GM23338 (cell line): ENCODE measurements around the gene CACNB3. TPM values are rescaled to one million over a fixed set of nuclear protein-coding genes. Genes with fewer than 3 reads are reported as not detected.

Source experiments
- ATAC-seq: fragments of 200-7000 bp; cut with Tn5 transposase; 3 replicates; pipeline ENCODE4 v1.9.1; 2020
- DNase-seq: peaks from one replicate; pipeline ENCODE4 v3.0.0-alpha.2; 2015; ENCODE audit warnings: low spot score
- H2AFZ ChIP-seq: fragments of 200-600 bp; sonication (generic); 2 replicates; pipeline ENCODE4 v1.8.0; 2016; ENCODE audit warnings: antibody characterized with exemption, mild to moderate bottlenecking, moderate library complexity
- H3F3A ChIP-seq: fragments of 200-600 bp; sonication (generic); replicated peaks from 2 replicates; pipeline ENCODE4 v1.8.0; 2017; ENCODE audit warnings: antibody characterized with exemption, mixed run types, low read depth
- H3K27ac ChIP-seq: fragments of 200-600 bp; sonication (generic); 2 replicates; pipeline ENCODE4 v1.6.1; 2016; ENCODE audit warnings: low read depth
- H3K27me3 ChIP-seq: fragments of 200-600 bp; sonication (generic); 2 replicates; pipeline ENCODE4 v1.8.0; 2016; ENCODE audit warnings: mild to moderate bottlenecking, mixed run types, moderate library complexity; ENCODE audit not compliant: insufficient read depth
- H3K36me3 ChIP-seq: fragments of 200-600 bp; sonication (generic); 2 replicates; pipeline ENCODE4 v1.8.0; 2016; ENCODE audit warnings: mild to moderate bottlenecking; ENCODE audit not compliant: insufficient read depth
- H3K4me1 ChIP-seq: fragments of 200-600 bp; sonication (generic); 2 replicates; pipeline ENCODE4 v1.8.0; 2016; ENCODE audit warnings: mild to moderate bottlenecking, moderate library complexity; ENCODE audit not compliant: insufficient read depth
- H3K4me2 ChIP-seq: fragments of 200-600 bp; sonication (generic); 2 replicates; pipeline ENCODE4 v1.7.1; 2017; ENCODE audit warnings: mixed run types
- H3K4me3 ChIP-seq: fragments of 200-600 bp; sonication (generic); 2 replicates; pipeline ENCODE4 v1.6.1; 2016; ENCODE audit warnings: mixed run types
- H3K79me2 ChIP-seq: fragments of 200-600 bp; sonication (generic); replicated peaks from 2 replicates; pipeline ENCODE4 v1.8.0; 2017; ENCODE audit warnings: mild to moderate bottlenecking; ENCODE audit not compliant: insufficient read depth
- H3K9me2 ChIP-seq: fragments of 200-600 bp; sonication (generic); 2 replicates; pipeline ENCODE4 v1.8.0; 2017; ENCODE audit not compliant: insufficient read depth
- H4K20me1 ChIP-seq: fragments of 200-600 bp; sonication (generic); replicated peaks from 2 replicates; pipeline ENCODE4 v1.8.0; 2017; ENCODE audit warnings: mild to moderate bottlenecking; ENCODE audit not compliant: insufficient read depth
- H3K27ac Mint-ChIP-seq: 2 replicates; pipeline ENCODE4 v1.8.0; 2020; ENCODE audit warnings: inconsistent platforms, mild to moderate bottlenecking, moderate library complexity, mixed read lengths
- H3K27me3 Mint-ChIP-seq: 3 replicates; pipeline ENCODE4 v1.8.0; 2022; ENCODE audit warnings: low read depth, mild to moderate bottlenecking, moderate library complexity, mixed read lengths, inconsistent platforms; ENCODE audit not compliant: insufficient read depth, poor library complexity
- H3K36me3 Mint-ChIP-seq: 3 replicates; pipeline ENCODE4 v1.8.0; 2021; ENCODE audit warnings: low read depth, mild to moderate bottlenecking, inconsistent platforms, moderate library complexity, mixed read lengths
- H3K4me1 Mint-ChIP-seq: 3 replicates; pipeline ENCODE4 v1.8.0; 2020; ENCODE audit warnings: mild to moderate bottlenecking, inconsistent platforms, mixed read lengths
- H3K4me3 Mint-ChIP-seq: 3 replicates; pipeline ENCODE4 v1.8.0; 2021; ENCODE audit warnings: moderate library complexity, mild to moderate bottlenecking, inconsistent platforms, mixed read lengths
- H3K9me3 Mint-ChIP-seq: 3 replicates; pipeline ENCODE4 v1.8.0; 2020; ENCODE audit warnings: moderate library complexity, mild to moderate bottlenecking, inconsistent platforms, mixed read lengths
- CREB1 ChIP-seq: fragments of 250-450 bp; sonication (Bioruptor Pico); IDR thresholded peaks from 2 replicates; pipeline ENCODE4 v1.5.0; 2020; ENCODE audit warnings: low read depth, mild to moderate bottlenecking, moderate library complexity
- CTCF ChIP-seq, 2 experiments: fragments of 200-600 bp in 1 of 2; sonication (generic) in 1 of 2; conservative IDR thresholded peaks; 2 replicates each; pipeline versions ENCODE4 v1.5.1 to v1.6.1; 2016 to 2017; ENCODE audit warnings: antibody characterized with exemption in 2 of 2, low read depth in 2 of 2, mild to moderate bottlenecking in 2 of 2, moderate library complexity in 1 of 2
- EZH2phosphoT487 ChIP-seq: fragments of 200-600 bp; sonication (generic); IDR thresholded peaks from one replicate; pipeline ENCODE4 v1.8.1; 2018; ENCODE audit warnings: antibody characterized with exemption; ENCODE audit not compliant: unreplicated experiment
- JUNB ChIP-seq: IDR thresholded peaks from one replicate; pipeline ENCODE4 v1.6.1; 2016; ENCODE audit warnings: antibody characterized with exemption; ENCODE audit not compliant: unreplicated experiment
- NANOG ChIP-seq: IDR thresholded peaks from 2 replicates; pipeline ENCODE4 v1.6.1; 2016; ENCODE audit warnings: antibody characterized with exemption, borderline replicate concordance
- ZNF331 ChIP-seq: fragments of 250-450 bp; sonication (Bioruptor Pico); IDR thresholded peaks from 2 replicates; pipeline ENCODE4 v1.5.0; 2020; ENCODE audit warnings: low read depth, mild to moderate bottlenecking, moderate library complexity
- polyA plus RNA-seq: library from polyadenylated mRNA; unstranded; fragments of >200 nt; fragmentation: Nextera tagmentation; extraction: Ambion mirVana; gene quantifications from 2 replicates; pipeline ENCODE4 v1.2.1, GENCODE V29; 2016
- total RNA-seq: library from RNA; depleted of rRNA; stranded (reverse); fragments of >200 nt; shearing (Covaris generic); gene quantifications from 2 replicates; pipeline ENCODE4 v1.2.3, GENCODE V29; 2014

The CACNB3 gene
- total and polyA plus RNA-seq, 2 experiments from 2014 or later = 4.1 to 6.2 TPM

GRCh38 chr12:48813465-48814261, 4.6 kb upstream of the CACNB3 start:
- H3K36me3 Mint-ChIP-seq = no peaks in the 10 kb centered on the region
- H3K27ac Mint-ChIP-seq = no peak overlapping the region
- Histone ChIP-seq H3F3A (no peaks in the 10 kb centered on the region; the same call in 1 of the 2 replicates), H3K36me3 (no peaks in the 10 kb centered on the region), H3K9me2 (no peaks in the 10 kb centered on the region), H4K20me1 (no peaks in the 10 kb centered on the region), H2AFZ (peak overlapping the region; percentile 99), H3K4me1 (peaks cover 17% of the 10 kb centered on the region; the same call in 1 of the 2 replicates), H3K27ac (no peak overlapping the region), H3K79me2 (no peaks in the 10 kb centered on the region), H3K4me2 (peak overlapping the region; percentile 97), H3K27me3 (peaks cover 76% of the 10 kb centered on the region), H3K4me3 (peak overlapping the region; percentile 97)
- H3K4me3 Mint-ChIP-seq = peak overlapping the region; percentile 93
- peak; percentile 19 for ATAC-seq
- peak; percentile 89 for DNase-seq
- peaks cover 37% of the 10 kb centered on the region for H3K4me1 Mint-ChIP-seq
- H3K9me3 Mint-ChIP-seq = no peaks in the 10 kb centered on the region
- H3K27me3 Mint-ChIP-seq = peaks cover 62% of the 10 kb centered on the region
- TF ChIP-seq JUNB (no peak), CTCF (conservative IDR thresholded peaks at IDR 0.05; ENCODE audit: low read depth in 2 of 2) (peak in 1 of 2 experiments; percentile 23; a peak in 1 of 4 replicates), NANOG (no peak)

GRCh38 chr12:48814262-48815125, 3.8 kb upstream of the CACNB3 start:
- no peaks in the 10 kb centered on the region for H3K9me2 ChIP-seq
- H3K36me3 ChIP-seq = no peaks in the 10 kb centered on the region
- peaks cover 21% of the 10 kb centered on the region; the same call in 1 of the 2 replicates for H3K4me1 ChIP-seq
- peak; percentile 49 for ATAC-seq
- H3K79me2 ChIP-seq = no peaks in the 10 kb centered on the region
- peak; percentile 83 for DNase-seq
- H3K4me2 ChIP-seq = peak overlapping the region; percentile 97
- Mint-ChIP-seq H3K36me3 (no peaks in the 10 kb centered on the region), H3K27me3 (peaks cover 69% of the 10 kb centered on the region), H3K4me3 (peak overlapping the region; percentile 93), H3K9me3 (no peaks in the 10 kb centered on the region), H3K4me1 (peaks cover 44% of the 10 kb centered on the region), H3K27ac (no peak overlapping the region)
- H3K27ac ChIP-seq = no peak overlapping the region
- H3F3A ChIP-seq = no peaks in the 10 kb centered on the region; the same call in 1 of the 2 replicates
- H3K27me3 ChIP-seq = peaks cover 83% of the 10 kb centered on the region
- H2AFZ ChIP-seq = peak overlapping the region; percentile 99
- no peaks in the 10 kb centered on the region; the same call in 1 of the 2 replicates for H4K20me1 ChIP-seq
- H3K4me3 ChIP-seq = peak overlapping the region; percentile 97
- TF ChIP-seq CREB1 (CRISPR knock-in tag) (0 out of 2 replicates have a peak, but pooled peaks have one; percentile 5), CTCF (conservative IDR thresholded peaks at IDR 0.05; ENCODE audit: low read depth in 2 of 2) (peak; percentile 69 to 86), ZNF331 (CRISPR knock-in tag) (no peak), EZH2phosphoT487 (no peak)
